NCI-H345 (cell line): ENCODE measurements around the gene XRN2.
"Not testable (repeated sequence)": the region's sequence is repeated elsewhere in the genome, so short reads cannot be mapped to it uniquely, and the experiment has no call there.

Source experiments
- DNase-seq: peaks from one replicate; lab custom pipeline; 2025; lab: John Stamatoyannopoulos, UW

XRN2 gene

DNA sequence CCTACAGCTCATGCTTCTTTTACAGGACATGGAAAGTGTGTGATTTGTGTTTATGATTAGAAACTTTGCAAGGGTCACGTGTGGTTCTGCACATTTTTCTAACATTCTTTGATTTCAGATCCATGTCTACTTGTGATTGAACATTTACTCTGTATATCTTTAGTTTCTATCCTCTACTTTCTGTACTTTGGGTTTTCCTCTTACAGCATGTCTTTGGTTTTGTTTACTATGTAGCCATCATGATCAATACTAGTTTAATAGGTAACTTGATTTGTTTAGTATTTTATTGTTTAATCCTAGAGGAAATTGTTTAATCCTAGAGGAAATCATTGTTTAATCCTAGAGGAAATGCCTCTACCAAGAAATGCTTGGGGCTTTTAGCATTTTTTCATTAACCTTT is 41.8 kb downstream of the XRN2 start:
- DNase-seq, result no peak

DNA sequence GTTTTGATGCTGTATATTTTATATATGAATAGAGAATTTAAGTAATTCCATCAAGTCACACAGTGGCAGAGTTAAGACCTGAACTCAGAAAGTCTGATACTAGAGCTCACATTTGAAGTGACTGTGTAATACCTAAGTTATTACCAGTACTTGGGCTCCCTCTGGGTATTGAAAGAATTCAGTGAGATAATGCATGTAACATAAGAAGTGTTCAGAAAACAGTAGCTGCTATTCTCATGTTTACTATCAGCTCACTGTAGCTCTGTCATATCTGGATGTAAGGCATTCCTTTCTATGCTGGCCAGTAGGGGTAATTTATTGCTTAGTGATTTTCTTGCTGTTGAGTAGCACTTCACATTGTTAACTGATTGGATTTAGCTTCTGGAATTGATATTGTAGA is 49.6 kb downstream of the XRN2 start:
- no peak for DNase-seq

DNA sequence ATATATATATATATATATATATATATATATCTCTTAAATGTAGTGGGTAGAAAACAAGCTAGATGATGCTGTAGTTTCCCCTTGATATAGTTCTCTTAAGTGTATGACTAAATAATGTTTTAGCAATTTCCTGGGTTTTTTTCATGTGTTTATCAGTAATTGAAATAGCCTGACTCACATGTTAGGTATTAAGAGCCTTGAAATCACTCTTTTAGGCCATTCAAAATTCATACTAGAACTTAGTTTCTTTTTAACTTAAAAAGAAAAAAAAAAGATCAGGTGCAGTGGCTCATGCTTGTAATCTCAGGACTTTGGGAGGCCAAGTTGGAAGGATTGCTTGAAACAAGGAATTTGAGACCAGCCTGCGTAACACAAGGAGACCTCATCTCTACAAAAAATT is 50.1 kb downstream of the XRN2 start:
- no peak for DNase-seq

DNA sequence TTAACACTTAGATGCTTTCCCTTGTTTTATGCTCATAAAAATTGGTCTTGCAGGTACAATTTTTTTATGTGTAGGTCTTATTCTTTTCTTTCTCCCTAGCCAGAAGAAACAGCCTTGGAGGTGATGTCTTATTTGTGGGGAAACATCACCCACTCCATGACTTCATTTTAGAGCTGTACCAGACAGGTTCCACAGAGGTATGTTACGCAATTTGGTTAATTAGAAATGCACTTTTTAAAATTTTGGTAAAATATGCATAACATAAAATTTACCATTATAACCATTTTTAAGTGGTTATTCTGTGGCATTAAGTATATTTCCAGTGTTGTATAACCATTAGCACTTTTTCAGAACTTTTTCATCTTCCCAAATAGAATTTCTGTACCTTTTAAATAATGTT is 52.9 kb downstream of the XRN2 start:
- DNase-seq, result no peak

DNA sequence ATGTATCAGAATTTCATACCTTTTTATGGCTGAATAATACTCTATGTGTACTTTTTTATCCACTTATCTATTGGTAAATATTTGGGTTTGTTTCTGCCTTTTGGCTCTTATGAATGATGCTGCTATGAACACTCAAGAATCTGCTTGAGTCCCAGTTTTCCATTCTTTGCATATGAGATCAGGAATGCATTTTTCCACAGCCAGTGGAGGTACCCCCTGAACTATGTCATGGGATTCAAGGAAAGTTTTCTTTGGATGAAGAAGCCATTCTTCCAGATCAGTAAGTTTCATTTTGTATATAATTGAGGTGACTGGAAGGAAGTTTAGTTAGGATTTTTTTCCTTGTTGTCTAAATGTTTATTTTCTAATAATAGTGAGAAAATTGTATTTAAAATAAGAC is 53.3 kb downstream of the XRN2 start:
- DNase-seq, result no peak

DNA sequence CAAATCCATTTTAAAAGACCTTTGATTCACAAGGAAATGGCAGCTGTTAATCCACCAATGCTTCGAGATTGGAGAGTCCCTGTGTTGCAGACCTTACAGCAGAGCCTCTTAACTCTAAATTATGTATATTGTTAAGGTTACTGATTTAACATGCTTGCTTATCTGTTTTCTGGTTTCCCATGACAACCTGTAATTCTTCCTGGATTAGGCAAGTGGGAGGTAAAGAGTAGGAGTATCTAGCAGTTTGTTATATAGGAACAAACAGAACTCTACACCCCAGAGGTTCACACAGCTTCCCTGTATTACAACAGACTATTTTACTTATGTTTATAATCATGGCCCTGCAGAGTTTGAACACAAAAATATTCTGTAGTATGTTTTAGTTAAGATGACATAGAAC is 54.7 kb downstream of the XRN2 start:
- no peak for DNase-seq

DNA sequence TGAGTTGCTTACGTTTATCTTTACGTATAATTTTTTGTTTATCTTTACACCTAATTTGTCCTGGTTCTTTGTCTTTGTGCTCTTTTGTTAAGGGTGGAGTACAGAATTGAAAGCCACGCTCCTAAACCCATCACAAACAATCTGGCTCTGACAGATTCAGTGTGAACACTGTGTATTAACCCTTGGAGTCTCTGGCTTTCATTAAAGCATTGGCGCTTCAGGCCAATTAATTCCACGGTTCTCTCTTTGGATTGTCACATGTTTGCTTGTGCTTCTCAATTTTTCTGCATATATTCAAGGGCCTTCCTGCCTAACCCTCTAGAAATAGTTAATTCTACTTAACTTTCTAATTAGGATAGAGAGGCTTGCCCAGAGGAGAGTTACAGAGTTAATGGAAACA is 55.6 kb downstream of the XRN2 start:
- no peak for DNase-seq

DNA sequence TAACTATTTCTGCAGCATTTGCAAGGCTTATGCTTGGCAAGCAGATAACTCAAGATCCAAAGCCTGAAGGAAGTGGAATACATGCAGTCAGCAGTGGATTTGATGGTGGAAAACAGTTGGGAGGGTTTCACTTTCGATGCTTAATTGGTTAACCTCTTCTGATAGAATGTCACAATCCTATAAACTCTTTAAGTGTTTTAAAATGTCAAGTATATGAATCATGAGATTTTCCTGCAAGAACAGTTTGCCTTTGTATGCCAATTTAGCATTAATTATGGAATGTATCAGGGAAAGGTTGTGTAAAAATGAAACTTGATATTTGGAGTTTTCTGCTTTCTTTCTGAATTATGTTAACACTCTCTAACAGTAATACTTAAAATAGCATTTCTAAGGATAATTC is 57.6 kb downstream of the XRN2 start:
- DNase-seq, result no peak

DNA sequence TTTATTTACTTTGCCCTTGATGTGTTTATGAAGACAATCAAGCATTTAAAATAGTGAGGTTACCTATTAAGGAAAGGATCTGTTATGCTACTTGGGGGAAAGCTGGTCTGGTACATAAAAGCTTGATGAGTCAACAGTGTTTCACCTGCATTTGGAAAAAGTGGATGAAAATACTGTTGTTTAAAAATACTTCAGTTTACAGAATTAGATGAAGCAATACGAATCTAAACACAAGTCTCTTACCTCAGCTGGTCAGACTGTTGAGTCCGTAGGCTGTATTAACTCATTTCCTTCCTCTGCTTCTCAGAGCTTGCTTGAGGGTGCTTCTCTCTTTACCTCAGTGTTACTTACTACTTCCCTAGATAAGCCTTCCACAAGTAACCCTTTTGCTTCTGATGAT is 58.1 kb downstream of the XRN2 start:
- DNase-seq, result no peak

DNA sequence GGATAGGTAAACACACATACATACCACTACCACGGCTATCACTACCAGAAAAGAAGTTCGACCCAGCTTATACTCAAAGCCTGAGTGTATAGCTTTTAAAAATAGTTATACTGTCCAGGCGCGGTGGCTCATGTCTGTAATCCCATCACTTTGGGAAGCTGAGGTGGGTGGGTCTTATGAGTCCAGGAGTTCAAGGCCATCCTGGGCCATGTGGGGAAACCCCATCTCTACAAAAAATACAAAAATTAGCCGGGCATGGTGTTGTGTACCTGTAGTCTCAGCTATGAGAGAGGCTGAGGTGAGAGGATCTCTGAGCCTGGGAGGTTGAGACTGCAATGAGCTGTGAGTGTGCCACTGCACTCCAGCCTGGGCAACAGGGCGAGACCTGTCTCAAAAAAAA is 61.3 kb downstream of the XRN2 start:
- DNase-seq, result no peak

DNA sequence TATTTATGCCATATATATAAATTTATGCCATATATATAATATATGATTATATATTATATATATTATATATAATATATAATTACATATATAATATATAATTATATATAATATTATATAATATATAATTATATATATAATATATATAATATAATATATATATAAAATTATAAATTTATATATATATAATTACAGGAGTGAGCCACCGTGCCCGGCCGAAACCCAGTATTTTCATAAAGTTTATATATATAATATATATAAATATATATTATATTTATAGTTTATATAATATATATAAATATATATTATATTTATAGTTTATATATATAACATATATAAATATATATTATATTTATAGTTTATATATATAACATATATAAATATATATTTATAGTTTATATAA is 62.6 kb downstream of the XRN2 start:
- DNase-seq, result no peak

DNA sequence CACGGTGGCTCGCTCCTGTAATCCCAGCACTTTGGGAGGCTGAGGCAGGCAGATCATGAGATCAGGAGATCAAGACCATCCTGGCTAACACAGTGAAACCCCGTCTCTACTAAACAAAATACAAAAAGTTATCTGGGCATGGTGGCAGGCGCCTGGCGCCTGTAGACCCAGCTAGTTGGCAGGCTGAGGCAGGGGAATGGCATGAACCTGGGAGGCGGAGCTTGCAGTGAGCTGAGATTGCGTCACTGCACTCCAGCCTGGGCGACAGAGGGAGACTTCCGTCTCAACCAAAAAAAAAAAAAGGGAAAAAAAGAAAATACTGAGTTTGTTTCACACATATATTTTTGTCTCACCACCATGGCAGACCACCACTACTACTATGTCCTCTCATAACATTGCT is 63.1 kb downstream of the XRN2 start:
- not testable (repeated sequence) for DNase-seq

DNA sequence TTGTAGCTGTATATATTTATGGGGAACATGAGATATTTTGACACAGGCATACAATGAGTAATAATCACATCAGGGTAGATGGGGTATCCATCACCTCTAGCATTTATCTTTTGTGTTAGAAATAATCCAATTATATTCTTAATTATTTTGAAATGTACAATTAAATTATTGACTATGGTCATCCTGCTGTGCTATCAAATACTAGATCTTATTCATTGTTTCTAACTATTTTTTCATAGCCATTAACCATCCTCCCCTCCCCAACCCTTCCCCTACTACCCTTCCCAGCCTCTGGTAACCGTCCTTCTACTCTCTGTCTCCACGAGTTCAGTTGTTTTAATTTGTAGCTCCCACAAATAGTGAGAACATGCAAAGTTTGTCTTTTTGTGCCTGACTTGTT is 65.7 kb downstream of the XRN2 start:
- no peak for DNase-seq

DNA sequence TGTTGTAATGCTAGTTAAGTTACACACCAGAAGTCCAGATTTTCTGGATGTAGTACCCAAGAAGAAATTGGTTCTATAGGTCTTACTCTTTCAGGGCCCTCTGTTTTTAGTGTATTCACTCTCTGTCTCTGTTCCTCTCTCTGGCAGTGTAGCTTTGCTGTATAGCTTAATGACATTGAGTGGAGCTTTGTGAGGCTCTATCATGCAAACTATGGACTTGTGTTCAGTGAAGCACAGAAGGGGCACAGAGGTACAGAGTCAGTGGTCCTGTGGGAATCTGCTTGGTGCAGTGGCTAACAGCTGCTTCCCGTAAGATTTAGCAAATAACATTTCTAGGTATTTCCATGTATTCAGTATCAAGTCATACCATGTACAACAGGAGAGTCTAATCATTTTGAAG is 68.1 kb downstream of the XRN2 start:
- DNase-seq, result no peak

DNA sequence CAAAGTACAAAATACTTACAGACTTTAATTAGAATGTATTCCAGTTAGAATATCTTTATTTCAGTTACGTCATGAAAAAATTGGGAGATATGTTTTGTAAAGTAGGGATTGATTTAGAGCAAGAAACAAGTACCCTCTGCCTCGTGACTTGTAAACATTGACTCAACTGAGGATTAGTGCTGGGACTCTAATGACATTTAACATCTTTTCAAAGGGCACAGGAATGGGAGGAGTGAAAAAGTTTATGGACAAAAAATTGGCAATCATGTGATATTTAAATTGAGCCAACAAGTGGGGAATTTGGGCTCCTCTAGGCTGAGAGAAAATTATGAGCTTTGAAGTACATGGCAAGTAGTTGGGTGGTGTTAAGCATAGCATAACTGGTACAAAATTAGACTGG is 68.9 kb downstream of the XRN2 start:
- no peak for DNase-seq

DNA sequence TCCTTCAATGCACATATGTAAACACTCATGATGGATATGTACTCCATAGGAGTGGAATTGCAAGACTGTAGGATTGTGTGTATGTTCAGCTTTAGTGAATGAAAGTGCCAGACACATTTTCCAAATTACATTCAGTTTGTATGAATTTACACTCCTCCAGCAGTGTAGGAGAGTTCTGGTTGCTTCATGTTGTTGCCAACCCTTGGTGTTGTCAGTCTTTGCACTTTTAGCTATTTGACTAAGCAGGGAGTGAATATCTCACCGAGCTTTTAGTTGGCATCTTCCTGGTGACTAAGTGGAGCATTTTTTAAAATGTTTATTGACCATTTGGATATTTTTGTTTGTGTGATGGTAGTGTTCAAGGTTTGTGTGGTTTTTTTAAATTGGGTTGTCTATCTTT is 70.3 kb downstream of the XRN2 start:
- DNase-seq, result no peak

DNA sequence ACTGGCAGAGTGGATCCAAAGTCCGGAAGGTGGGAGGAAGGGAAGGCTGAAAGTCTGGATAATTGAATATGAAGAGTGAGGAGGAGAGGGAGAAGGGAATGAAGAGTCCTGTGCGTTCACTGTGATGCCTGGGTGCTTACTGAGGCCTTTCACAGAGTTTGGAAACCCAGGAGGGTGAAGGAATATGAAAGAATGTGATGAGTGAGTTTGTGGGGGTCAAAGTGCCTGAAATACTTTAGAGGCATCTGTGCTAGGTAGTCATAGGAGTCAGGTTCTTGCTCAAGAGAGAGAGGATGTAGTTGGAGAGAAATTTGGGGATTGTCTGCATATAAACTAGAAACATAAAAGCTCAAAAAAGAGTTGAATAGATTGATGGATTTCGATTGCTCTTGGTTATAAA is 73.5 kb downstream of the XRN2 start:
- DNase-seq, result no peak

DNA sequence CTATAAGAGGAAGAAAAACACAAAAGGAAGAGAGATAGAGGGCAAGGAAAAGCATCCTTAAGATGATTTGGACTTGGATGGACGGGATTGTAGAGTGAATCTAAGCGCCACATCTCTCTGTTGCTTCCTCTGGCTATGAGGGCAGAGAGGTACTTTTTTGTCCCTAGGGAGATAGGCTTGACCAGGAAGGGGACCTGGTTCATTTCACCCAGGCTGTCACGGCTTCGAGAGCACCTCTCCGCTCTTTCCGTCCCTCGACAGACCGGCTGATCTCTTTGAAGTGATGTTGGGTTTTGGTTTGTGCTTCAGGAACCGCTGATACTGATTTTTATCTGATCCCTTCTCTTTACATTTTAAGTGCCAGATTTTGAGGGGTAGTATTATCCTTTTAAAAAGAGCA is 74.6 kb downstream of the XRN2 start:
- DNase-seq, result no peak

DNA sequence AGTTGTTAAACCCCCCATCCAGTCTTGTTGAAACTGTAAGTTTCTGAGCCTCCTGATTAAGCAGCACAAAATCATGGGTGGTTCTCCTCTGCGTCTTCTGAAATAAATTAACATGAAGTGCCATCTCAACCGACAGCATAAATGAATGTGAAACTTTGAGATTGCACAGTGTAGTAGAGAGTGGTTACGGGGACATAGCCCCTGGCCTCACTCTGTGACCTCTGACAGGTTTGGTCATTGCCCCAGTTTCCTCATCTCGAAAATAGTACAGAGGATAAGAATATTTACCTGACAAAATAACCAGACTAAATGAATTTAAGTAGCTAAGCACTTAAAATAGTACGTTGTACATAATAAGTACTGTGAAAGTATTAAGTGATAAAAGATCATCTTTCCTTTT is 75.1 kb downstream of the XRN2 start:
- DNase-seq, result no peak

DNA sequence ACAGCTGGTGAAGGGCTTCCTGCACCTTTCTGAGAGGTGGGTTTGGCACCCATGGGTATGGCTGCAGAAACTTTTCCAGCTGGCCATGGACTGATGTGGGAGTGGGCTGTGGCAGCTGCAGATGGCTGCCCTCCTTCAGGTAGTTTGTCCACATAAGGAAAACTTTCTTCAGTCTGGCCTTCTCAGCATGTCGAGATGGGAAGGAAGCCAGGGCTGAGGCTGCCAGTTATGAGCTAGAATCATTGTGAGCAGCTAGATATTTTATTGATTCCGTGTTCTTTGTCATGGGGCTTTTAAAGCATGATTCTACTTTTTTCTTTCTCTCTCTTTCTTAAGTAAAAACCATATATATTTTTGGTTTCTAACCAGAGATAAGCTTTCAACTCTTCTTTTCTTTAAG is 77.6 kb downstream of the XRN2 start:
- DNase-seq, result no peak

DNA sequence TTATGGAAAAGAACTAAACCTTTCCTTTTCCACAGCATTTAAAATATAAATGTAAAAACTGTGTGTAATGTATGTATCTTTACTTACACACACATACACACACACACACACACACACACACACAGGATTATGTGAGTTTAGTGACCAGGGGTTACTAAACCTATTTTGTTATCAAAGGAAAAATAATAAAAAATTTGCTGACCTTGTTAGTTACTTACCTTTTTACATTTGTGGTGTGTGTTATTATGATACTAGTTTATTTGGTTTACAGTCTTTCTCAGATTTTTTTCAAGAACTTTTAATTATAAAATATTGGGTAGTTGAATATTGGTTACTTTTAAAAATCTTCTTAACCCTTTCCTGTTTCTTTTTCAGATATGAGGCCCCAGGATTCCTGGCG is 78.5 kb downstream of the XRN2 start:
- no peak for DNase-seq

DNA sequence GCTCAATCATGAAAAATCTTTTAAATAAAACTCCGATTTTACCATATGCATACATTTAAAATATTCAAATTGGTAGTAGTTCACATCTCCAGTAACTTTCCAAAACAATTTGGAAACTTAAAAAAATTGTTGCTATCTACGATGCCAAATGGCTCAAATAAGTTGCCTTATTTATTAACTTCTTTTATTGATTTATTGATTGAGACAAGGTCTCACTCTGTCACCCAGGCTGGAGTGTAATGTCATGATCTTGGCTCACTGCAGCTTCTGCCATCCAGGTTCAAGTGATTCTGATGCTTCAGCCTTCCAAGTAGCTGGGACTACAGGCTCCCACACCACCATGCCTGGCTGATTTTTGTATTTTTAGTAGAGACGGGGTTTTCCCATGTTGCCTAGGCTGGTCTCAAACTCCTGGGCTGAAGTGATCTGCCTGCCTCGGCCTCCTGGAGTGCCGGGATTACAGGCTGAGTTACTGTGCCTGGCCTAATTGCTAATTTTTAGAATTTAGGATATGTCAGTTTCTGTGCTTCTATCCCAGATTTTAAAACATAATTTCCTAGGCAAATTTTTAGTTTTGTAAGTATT is 81.3 kb downstream of the XRN2 start:
- no peak for DNase-seq

DNA sequence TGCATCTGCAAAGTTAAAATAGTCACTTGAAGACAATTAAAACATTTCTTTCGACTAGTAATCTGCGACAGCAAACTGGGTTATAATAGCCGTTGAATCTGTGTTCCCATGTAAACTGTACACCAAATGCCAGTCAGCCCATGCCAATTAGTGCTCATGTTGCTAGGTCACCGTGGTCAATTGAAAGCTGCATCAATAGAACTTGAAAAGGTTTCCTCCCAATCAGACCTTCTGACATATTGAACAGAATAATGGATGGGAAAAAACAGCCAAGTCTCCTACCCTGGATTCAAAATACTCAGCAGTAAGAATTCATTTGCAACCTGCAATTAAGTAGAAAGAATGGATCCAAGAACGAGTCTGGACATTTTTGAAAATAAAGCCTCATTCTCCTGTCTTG is 83.0 kb downstream of the XRN2 start:
- DNase-seq, result no peak

DNA sequence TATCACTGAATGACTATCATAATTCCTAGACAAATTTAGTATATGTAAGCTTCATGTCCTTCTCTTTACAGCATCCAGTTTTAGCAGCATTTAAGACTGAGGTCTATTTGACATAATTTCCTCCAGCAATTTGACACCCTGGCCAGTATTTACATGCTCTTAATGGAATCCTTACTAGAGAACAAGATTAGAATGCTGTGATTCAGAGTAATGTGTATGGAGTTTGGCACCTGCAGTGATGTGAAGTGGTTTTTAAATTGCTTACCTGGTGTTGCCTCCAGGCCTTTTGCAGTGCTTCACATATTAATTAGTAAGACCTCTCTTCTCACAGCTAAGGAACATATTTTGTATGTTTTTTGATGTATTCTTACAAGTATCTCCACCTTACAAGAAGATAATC is 84.4 kb downstream of the XRN2 start:
- DNase-seq, result peak; percentile 85

DNA sequence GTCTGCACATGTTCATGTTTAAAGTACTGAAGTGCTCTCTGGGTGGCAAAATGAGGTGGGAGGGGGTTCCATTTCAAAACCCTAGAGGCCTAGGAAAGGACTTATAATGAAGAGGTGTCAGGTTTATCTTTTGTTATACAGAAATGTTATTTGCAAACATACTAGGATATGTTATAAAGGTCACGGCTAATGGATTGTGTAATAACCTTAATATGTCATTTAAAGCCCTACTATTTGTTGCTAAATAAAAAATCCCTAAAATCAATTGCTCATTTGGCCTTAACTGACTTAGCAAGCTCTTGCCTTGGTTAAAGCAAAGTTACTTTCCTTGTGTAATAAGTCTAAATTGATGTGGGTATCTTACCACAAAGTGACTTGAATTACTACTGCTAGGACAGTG is 85.4 kb downstream of the XRN2 start:
- DNase-seq, result peak; percentile 10
